Mammary epithelial cell (primary cell): ENCODE data around the gene RIC1.

Experiments
- EZH2 ChIP-seq: IDR thresholded peaks from 2 replicates; pipeline ENCODE4 v1.6.1; 2012; ENCODE audit warnings: low read length, inconsistent platforms, borderline replicate concordance
- TF ChIP-seq, protein P1 (sequence below), 2 donors: IDR thresholded peaks in 1 of 2; conservative IDR thresholded peaks in 1 of 2; 2 replicates each; pipeline ENCODE4 v1.5.1; 2011 to 2012; ENCODE audit warnings: inconsistent platforms in 2 of 2, low read length in 2 of 2, mild to moderate bottlenecking in 2 of 2, control low read depth in 1 of 2, low read depth in 1 of 2; ENCODE audit not compliant: insufficient read depth in 1 of 2; ENCODE audit errors: extremely low read depth in 1 of 2

DNA sequence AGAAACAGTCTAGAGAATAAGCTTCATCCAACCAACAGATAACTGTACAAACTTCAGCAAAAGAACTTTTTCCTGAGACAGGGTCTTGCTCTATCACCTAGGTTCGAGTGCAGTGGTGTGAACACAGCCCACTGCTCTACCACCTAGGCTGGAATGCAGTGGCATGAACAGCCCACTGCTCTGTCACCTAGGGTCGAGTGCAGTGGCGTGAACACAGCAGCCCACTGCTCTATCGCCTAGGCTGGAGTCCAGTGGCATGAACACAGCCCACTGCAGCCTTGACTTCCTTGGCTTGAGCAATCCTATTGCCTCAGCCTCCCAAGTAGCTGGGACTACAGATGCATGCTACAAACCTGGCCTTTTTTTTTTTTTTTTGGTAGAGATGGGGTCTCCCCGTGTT is 160.6 kb downstream of the RIC1 start:
- TF ChIP-seq, protein P1, sequence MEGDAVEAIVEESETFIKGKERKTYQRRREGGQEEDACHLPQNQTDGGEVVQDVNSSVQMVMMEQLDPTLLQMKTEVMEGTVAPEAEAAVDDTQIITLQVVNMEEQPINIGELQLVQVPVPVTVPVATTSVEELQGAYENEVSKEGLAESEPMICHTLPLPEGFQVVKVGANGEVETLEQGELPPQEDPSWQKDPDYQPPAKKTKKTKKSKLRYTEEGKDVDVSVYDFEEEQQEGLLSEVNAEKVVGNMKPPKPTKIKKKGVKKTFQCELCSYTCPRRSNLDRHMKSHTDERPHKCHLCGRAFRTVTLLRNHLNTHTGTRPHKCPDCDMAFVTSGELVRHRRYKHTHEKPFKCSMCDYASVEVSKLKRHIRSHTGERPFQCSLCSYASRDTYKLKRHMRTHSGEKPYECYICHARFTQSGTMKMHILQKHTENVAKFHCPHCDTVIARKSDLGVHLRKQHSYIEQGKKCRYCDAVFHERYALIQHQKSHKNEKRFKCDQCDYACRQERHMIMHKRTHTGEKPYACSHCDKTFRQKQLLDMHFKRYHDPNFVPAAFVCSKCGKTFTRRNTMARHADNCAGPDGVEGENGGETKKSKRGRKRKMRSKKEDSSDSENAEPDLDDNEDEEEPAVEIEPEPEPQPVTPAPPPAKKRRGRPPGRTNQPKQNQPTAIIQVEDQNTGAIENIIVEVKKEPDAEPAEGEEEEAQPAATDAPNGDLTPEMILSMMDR (conservative IDR thresholded peaks at IDR 0.05 in 1 of 2, IDR thresholded peaks at IDR 0.05 in 1 of 2; ENCODE audit: extremely low read depth in 1 of 2, insufficient read depth in 1 of 2, low read depth in 1 of 2, low read length in 2 of 2), result no peak
- TF ChIP-seq EZH2, result no peak
